GM21528 (cell line): ENCODE data around the gene HDAC10.
"Not testable (repeated sequence)": the region's sequence is repeated elsewhere in the genome, so short reads cannot be mapped to it uniquely, and the experiment has no call there.

Source experiments
- ATAC-seq: cut with Tn5 transposase; IDR thresholded peaks from one replicate; pipeline ENCODE4 v1.9.1; 2021; ENCODE audit warnings: mild to moderate bottlenecking, moderate library complexity; ENCODE audit not compliant: unreplicated experiment, low FRiP score

HDAC10 gene

DNA sequence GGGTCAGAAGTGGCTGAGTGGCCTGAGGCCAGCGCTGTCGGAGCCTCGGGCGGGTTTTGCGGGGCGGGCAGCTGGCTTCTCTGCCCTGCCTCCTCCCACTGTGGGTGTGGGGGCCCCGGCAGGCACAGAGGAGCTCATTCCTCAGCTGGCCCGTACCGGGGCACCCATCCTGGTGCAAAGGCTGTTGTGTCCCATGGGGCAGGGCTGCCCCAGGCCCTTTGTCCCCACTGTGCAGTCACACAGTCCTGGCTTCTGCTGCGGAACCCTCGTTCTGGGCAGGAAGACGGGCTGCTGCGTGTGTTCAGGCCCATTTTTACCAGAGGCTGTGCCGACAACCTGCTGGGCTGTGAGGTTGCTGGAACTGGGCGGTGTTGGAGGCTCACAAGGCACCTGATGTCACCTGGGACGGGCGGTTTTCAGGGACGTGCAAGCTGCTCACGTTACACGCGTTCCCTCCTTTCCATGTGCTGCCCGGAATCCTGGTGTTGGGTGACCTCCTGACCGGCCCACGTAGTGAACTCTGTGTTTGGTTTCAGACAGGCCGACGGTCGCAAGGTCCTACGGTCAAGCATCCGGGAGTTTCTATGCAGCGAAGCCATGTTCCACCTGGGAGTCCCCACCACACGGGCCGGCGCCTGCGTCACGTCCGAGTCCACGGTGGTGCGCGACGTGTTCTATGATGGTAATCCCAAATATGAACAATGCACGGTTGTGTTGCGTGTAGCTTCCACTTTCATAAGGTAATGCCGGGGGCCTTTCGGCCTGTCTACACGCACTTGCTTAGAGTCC is 45.1 kb downstream of the HDAC10 start:
- ATAC-seq: no peak

DNA sequence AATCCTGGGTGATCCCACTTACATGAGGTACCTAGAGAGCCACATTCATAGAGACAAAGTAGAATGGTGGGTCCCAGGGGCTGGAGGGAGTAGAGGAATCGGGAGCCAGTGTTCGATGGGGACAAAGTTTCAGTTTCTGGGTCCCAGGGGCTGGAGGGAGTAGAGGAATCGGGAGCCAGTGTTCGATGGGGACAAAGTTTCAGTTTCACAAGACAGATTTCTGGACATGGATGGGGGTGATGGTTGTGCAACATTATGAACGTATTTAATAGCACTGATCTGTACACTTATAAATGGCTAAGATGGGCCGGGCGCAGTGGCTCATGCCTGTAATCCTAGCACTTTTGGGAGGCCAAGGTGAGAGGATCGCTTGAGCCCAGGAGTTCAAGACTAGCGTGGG is 46.1 kb downstream of the HDAC10 start:
- not testable (repeated sequence) for ATAC-seq

GRCh38 chr22:50204571-50204970 is 46.5 kb downstream of the HDAC10 start:
- ATAC-seq: no peak

DNA sequence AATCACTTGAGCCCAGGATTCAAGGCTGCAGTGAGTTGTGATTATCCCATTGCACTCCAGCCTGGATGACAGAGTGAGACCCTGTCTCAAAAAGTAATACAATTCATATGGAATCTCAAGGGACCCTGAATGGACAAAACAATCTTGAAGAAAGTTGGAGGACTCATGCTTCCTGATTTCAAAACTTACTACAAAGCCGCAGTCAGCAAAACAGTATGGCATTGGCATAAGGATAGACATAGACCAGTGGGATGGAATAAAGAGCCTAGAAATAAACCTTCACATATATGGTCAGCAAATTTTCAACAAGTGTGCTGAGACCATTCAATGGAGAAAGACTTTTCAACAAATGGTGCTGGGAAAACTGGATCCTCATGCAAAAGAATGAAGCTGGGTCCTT is 47.8 kb downstream of the HDAC10 start:
- ATAC-seq: no peak

DNA sequence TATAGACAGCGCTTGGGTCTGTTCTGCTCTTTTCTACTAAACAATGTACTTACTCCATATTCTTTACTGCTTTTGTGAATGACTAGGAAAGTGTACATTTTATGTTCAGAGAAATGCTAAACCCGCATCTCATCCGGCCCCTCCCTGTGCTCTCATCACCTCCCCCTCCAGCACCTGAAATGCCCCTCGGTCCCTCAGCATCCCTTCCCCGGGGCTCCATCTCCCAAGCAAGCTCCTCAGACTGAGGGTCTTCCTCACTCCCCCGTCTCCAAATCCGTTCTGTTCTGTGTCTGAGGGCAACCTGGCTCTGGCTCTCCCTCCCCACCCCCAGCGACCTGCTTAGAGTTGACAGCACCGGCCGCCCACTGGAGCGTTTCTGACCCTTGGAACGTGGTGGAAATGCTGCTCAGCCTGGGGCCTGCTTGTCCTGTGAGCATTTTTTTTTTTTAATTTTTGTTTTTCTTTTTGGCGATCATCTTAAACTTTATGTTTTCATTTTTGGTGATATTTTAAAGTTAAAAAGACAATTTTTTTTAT is 48.9 kb downstream of the HDAC10 start:
- no peak for ATAC-seq

GRCh38 chr22:50201191-50202129 is 49.6 kb downstream of the HDAC10 start:
- ATAC-seq: peak; percentile 16

DNA sequence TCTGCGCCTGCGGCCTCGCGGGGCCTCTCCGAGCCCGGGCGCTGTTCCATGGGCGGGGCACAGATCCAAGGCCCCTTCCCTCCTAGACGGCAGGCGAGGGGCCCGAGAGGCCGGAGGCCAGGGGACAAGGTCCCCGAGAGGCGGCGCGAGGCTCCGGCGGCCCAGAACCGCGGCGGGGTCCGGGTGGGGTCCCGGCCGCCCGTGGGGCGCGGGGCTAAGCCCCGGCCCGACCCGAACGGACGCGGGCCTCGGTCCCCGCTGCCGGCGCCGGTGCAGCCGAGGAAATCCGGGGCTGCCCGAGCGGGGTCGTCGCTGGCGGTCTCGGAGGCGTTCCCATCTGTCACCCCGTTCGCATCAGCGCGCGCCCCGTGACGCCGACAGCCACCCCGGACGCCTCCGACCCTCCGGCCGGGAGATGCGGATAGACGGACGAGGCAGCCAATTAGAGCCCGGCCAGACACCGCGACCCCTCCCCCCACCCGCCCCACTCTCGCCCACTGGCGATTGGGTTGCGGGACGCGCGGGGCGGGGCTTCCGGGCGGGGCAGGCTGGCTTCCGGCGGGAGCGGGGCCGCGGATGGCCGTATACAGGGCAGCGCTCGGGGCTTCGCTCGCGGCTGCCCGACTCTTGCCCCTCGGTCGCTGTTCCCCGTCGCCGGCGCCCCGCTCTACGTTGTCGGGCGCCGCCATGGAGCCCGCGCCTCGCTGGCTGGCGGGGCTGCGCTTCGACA is 50.4 kb downstream of the HDAC10 start, which contains the start of gene SELENOO:
Gene SELENOO (plus strand): TSS at position 551 of the 730 bp plus-strand sequence. CDS start 26 bp downstream, at position 577.
- peak; percentile 62 for ATAC-seq

DNA sequence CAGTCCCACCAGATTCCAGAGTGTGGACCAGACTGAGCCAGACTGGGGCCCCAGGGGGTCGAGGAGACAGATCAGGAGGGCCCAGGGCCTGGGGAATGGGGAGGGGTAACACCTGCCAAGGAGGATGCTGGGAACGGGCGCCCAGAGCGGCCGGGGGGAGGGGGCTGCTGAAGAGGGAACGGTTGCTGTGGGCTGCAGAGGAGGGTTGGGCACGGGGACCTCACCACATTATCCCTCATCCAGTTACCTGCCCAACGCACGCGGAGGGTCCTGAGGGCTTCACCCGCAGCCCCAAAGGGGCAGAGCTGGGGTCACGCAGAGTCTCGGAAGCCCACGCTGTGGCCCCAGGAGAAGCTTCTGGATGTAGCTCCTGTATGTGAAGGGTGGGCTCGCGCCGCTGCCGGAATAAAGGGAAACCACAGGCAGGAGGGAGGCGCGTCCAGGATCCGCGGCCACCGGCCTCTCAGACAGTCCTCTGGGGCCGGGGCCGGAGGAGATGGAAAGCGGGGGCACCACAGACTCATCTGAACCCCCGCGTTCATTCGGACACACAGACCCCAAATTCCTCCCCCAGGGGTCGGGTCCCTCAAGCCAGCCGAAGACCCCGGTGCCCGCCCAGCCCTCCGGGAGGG is 51.1 kb downstream of the HDAC10 start:
- no peak for ATAC-seq

- ATAC-seq: no peak
Observed at GRCh38 chr22:50199251-50199721, 51.8 kb downstream of the HDAC10 start.

DNA sequence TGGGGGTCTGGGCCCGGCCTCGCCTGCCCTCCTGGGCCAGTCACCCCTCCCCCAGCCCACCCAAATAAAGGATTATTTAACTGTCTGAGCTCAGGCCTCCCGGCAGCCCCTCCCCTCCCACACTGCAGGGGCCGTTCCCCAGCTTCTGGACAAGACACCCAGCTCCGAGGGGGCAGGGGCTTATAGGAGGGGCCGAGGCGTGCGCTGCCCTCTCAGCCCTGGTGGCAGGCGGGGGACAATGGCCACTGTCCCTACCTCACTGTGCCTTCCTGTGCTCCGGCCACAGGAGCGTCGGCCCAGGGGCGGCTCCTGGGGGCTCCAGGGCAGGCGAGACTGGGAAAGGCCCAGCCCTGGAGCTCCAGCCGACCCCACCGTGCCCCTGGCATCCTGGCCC is 52.4 kb downstream of the HDAC10 start:
- no peak for ATAC-seq

DNA sequence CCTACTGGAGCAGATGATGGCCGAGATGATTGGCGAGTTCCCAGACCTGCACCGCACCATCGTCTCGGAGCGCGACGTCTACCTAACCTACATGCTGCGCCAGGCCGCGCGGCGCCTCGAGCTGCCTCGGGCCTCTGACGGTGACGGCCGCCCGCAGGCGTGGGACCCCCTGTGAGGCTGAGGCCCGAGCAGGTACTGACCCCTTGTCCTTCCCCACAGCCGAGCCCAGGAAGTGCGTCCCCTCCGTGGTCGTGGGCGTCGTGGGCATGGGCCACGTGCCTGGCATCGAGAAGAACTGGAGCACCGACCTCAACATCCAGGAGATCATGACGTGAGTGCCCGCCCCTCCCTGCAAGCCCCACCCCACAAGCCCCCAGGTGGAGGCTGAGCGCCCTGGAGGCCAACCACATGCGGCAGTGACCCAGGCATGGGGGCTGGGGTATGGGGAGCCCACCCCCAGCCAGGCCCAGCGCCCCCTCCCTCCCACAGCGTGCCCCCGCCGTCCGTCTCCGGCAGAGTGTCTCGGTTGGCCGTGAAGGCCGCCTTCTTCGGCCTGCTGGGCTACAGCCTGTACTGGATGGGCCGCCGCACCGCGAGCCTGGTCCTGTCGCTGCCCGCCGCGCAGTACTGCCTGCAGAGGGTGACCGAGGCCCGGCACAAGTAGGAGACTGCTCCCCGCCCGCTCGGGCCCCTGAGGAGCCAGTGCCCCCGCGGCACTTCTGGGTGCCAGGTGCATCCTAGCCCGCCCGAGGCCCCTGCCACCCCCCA is 53.0 kb downstream of the HDAC10 start:
- ATAC-seq: no peak

DNA sequence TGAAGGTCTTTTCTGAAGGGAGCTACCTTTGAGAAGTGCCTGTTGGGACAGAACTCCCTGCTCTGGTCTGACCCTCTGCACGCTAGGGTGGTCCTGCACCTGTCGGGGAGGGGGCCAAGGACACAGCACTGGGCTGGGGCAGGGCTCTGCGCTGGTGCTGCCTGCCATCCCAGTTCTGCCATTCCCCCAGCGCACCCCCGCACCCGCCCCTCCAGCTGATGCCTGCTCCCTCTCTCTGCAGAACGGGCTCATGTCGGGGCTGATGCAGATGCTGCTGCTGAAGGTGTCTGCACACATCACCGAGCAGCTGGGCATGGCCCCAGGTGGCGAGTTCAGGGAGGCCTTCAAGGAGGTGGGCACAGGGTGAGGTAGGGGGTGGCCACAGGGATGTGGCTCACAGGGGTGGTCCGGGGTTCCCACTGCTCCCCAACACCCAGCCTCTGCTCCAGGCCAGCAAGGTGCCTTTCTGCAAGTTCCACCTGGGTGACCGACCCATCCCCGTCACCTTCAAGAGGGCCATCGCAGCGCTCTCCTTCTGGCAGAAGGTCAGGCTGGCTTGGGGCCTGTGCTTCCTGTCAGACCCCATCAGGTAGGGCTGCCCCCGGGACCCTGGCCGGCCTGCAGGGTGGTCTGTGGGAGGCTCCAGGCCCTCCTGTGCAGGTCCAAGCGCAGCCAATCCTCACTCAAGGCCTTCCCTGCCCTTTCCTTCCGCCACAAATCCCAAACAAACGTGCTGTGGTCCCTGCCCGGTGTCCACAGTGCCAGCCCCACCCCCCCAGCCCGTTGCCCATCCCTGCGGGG is 53.9 kb downstream of the HDAC10 start:
- no peak for ATAC-seq

DNA sequence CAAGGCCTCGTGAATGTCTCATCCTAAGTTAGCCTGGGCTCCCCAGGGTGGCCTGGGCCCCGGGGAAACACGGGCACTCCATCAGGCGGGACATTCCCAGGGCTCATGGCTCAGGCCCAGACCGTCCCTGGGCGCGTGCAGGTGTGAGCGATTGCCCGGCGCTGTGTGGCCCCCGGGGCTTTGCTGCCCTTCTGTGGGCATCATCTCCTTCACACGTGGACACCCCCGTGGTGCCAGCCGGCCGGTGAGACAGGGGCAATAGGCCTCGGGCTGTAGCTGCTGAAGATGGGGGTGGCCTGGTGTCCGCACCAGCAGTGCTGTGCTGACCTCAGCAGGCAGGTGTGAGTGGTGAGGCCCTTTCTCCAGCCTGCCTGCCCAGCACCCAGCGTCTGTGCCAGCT is 54.8 kb downstream of the HDAC10 start:
- no peak for ATAC-seq
